ENCODE data around the gene TEKT1.
"Not testable (repeated sequence)": the region's sequence is repeated elsewhere in the genome, so short reads cannot be mapped to it uniquely, and the experiment has no call there.

TEKT1 gene

GRCh38 chr17:6787081-6787693 is 44.3 kb downstream of the TEKT1 start:
- no peak overlapping the region for H3K4me3 ChIP-seq (ENCODE audit: low read depth, low read length)
- no peak for TF ChIP-seq CTCF (IDR thresholded peaks at IDR 0.05; ENCODE audit: low read depth, low read length)

- TF ChIP-seq CTCF (IDR thresholded peaks at IDR 0.05; ENCODE audit: low read depth, low read length): no peak
- no peak overlapping the region for H3K4me3 ChIP-seq (ENCODE audit: low read depth, low read length)
These were observed 44.9 kb downstream of the TEKT1 start for GRCh38 chr17:6786618-6787017.

- TF ChIP-seq CTCF (IDR thresholded peaks at IDR 0.05; ENCODE audit: low read depth, low read length): no peak
- no peak overlapping the region for H3K4me3 ChIP-seq (ENCODE audit: low read depth, low read length)
These were observed 49.3 kb downstream of the TEKT1 start for GRCh38 chr17:6782244-6782643.

- TF ChIP-seq CTCF (IDR thresholded peaks at IDR 0.05; ENCODE audit: low read depth, low read length): no peak
- no peak overlapping the region for H3K4me3 ChIP-seq (ENCODE audit: low read depth, low read length)
These were observed 50.6 kb downstream of the TEKT1 start for GRCh38 chr17:6780886-6781285.

- no peak for TF ChIP-seq CTCF (IDR thresholded peaks at IDR 0.05; ENCODE audit: low read depth, low read length)
- no peak overlapping the region for H3K4me3 ChIP-seq (ENCODE audit: low read depth, low read length)
These were observed 51.5 kb downstream of the TEKT1 start for GRCh38 chr17:6780001-6780400.

GRCh38 chr17:6779411-6779810 is 52.1 kb downstream of the TEKT1 start:
- no peak for TF ChIP-seq CTCF (IDR thresholded peaks at IDR 0.05; ENCODE audit: low read depth, low read length)

GRCh38 chr17:6775871-6776405 is 55.6 kb downstream of the TEKT1 start, which contains the start of gene FBXO39:
Gene FBXO39 (plus strand): TSS chr17:6776215. CDS start chr17:6779869, 3,654 bp downstream.
- H3K4me3 ChIP-seq (ENCODE audit: low read depth, low read length): no peak within 1 kb of the TSS
- no peak for TF ChIP-seq CTCF (IDR thresholded peaks at IDR 0.05; ENCODE audit: low read depth, low read length)

More at GRCh38 chr17:6779411-6779810, 52.1 kb downstream of the TEKT1 start:
- no peak overlapping the region for H3K4me3 ChIP-seq (ENCODE audit: low read depth, low read length)

GRCh38 chr17:6774906-6775305 is 56.6 kb downstream of the TEKT1 start:
- H3K4me3 ChIP-seq (ENCODE audit: low read depth, low read length): not testable (repeated sequence)
